Measurements from ENCODE around the gene SPDYE9.
"Not testable (repeated sequence)": the region's sequence is repeated elsewhere in the genome, so short reads cannot be mapped to it uniquely, and the experiment has no call there.

Gene SPDYE9, protein sequence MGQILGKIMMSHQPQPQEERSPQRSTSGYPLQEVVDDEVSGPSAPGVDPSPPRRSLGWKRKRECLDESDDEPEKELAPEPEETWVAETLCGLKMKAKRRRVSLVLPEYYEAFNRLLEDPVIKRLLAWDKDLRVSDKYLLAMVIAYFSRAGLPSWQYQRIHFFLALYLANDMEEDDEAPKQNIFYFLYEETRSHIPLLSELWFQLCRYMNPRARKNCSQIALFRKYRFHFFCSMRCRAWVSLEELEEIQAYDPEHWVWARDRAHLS

DNA sequence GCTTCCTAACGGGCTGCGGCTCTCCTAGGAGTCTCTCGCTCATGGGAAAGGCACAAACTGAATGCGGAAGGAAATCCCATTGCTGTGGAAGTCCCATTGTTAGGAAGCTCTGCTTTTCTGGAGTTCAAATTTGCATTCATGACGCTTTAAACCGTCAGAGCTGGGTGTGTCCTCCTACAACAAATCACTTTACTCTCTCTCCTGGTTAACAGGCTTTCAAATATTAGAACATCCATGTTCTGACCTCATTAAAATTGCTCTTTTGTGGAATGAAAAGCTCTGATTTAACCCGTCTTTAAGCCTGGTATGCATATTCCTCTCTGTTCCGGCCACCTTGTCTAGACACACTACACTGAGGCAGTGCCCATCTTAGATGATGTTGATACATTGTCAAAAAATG is at the start of gene SPDYE9:
Gene SPDYE9, minus strand, starts transcription at position 101 of the 400 bp plus-strand sequence. CDS start 1,800 bp downstream, outside the sequence.
- not testable (repeated sequence) for DNase-seq

DNA sequence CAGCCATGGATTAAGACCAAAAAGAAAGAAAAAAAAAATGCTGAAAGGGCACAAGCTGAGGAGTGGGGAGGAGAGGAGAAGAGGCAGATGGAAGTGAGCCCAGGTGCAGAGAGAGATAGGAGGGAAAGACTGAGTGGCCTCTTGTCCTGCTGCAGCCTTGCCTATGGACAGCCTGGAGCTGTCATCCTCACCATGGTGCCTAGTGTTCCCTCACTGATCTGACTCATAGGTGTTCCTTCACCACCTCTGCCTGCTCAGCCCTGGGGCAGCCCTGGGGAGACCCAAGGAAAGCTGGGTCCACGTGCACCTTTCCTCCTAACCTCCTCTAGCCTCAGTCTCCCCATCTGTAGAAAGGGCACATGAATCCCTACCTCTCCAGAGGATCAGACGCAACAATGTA is 49.0 kb upstream of the SPDYE9 start:
- not testable (repeated sequence) for DNase-seq

DNA sequence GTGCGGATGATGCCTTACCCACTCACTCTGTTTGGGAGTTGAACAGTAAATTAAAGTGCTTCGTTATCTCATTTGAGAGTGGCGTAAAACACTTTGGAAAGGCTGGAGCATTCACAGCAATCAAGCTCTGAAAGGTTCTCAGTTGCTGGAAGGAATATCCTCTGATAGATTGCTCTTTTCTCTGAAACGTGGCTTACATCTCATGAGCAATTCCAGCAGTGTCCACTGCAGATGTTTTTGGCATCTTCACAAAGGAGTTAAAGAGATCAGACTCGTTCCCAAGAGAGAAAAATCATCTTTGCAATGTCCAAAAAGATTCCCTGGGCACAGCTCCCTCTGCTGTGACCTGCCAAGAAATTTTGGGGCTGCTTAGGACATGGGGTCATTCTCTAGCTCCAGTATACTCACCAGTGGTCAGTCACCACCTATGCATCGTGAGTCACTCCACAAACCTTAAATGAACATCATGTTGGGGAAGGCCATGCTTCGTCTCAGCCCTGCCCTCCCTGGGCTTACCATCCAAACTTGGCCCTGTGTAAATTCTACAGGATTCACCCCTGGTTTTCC is 46.9 kb upstream of the SPDYE9 start:
- DNase-seq: not testable (repeated sequence)

DNA sequence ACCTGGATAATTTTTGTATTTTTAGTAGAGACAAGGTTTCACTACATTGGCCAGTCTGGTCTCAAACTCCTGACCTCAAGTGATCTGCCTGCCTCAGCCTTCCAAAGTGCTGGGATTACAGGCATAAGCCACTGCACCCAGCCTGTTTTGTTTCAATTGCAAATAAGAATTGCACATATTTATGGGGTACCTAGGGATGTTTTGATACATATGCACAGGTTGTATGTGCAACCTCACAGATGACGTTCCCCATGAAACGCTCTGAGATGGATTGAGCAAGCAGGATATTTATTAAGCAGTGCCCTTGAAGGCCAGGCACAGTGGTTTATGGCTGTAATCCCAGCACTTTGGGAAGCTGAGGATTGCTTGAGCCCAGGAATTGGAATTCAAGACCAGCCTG is 44.8 kb upstream of the SPDYE9 start:
- DNase-seq: not testable (repeated sequence)

DNA sequence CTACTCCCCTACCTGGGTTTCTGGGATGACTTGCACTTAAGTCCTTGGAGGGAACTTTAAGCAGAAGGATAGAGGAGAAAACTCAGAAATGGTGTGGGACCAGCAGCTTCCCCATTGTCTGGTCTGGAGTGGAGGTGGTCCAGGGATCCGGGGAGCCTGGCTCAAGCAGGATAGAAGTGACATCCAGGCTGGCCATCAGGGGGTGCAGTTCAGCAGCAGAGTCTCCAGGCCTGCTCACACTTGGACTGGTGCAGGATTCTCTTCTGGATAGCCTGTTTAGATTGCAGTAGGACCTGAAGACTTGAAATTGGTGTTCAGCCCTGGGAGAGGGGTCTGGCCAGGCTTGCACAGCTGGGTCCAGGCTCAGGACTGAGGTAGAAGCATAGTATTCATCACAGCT is 38.3 kb upstream of the SPDYE9 start:
- not testable (repeated sequence) for DNase-seq

DNA sequence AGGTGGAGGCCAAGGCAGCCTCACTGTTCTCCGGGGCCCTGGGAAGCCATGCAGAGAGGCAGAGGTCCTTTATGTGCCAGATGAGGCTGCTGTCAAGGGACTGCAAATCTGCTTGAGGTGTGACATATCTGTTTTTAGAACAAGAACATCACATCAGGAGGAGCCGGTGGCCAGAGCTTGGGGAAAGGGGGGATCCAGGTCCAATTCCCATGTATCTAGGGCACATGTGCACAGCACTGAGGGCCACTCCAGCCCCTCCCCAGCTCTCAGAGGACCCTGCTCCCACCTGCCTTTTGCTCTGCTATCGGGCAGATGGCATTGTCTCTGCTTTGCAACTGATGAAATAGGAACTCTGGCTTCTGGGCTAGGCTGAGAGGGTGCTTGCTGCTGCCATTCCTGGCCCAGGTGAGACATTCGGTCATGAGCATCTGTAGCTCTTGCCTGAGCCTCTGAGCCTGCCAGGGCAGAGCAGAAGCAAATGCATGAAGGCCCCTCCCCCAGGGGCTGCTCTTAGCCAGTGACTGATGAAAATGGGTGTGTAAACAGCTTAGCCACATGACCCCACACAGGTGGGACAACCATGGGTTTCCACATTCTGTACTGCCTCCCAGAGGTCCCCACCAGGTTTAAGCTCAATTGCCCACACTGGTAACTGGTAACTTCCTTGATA is 37.1 kb upstream of the SPDYE9 start:
- not testable (repeated sequence) for DNase-seq

DNA sequence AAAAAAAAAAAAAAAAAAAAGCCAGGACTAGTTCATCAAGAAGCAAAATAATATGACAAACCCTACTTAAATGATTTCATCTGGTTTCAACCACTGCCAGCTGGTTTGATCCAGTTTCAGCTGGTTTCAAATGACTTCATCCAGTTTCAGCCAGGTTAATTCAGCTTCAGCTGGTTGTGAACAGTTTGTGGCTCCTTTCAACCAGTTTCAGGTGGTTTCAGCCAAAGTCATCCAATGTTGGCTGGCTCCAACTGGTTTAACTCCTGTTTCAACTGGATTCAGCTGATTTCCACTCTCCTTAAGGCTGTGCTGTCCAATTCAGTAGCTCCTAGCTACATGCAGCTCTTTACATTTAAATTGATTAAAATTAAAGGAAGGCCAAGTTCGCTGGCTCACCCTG is 32.3 kb upstream of the SPDYE9 start:
- not testable (repeated sequence) for DNase-seq

DNA sequence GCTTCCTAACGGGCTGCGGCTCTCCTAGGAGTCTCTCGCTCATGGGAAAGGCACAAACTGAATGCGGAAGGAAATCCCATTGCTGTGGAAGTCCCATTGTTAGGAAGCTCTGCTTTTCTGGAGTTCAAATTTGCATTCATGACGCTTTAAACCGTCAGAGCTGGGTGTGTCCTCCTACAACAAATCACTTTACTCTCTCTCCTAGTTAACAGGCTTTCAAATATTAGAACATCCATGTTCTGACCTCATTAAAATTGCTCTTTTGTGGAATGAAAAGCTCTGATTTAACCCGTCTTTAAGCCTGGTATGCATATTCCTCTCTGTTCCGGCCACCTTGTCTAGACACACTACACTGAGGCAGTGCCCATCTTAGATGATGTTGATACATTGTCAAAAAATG is 28.0 kb downstream of the SPDYE9 start, which contains the start of gene SPDYE11:
Gene SPDYE11, minus strand, starts transcription at position 101 of the 400 bp plus-strand sequence. CDS start 1,800 bp downstream, outside the sequence.
- DNase-seq: not testable (repeated sequence)

DNA sequence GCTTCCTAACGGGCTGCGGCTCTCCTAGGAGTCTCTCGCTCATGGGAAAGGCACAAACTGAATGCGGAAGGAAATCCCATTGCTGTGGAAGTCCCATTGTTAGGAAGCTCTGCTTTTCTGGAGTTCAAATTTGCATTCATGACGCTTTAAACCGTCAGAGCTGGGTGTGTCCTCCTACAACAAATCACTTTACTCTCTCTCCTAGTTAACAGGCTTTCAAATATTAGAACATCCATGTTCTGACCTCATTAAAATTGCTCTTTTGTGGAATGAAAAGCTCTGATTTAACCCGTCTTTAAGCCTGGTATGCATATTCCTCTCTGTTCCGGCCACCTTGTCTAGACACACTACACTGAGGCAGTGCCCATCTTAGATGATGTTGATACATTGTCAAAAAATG is 56.2 kb downstream of the SPDYE9 start, which contains the start of gene SPDYE8:
Gene SPDYE8, minus strand, starts transcription at position 101 of the 400 bp plus-strand sequence. CDS start 1,800 bp downstream, outside the sequence.
- not testable (repeated sequence) for DNase-seq
